Fibroblast of villous mesenchyme (primary cell): ENCODE measurements around the gene DNAH6. TPM values are rescaled to one million over a fixed set of nuclear protein-coding genes. Genes with fewer than 3 reads are reported as not detected.

Source experiments
- DNase-seq: peaks from one replicate; pipeline ENCODE4 v3.0.0-alpha.2; 2010; ENCODE audit warnings: low read depth
- H3K4me3 ChIP-seq: 2 replicates; pipeline ENCODE4 v1.5.1; 2011; ENCODE audit warnings: low read depth, mild to moderate bottlenecking, low read length
- total RNA-seq: library from RNA; depleted of rRNA; stranded (reverse); fragments of >200 nt; gene quantifications from 2 replicates; pipeline ENCODE4 v1.2.3, GENCODE V29; 2012
- TF ChIP-seq, protein P1 (sequence below): IDR thresholded peaks from 2 replicates; pipeline ENCODE4 v1.5.1; 2012; ENCODE audit warnings: low read depth, mild to moderate bottlenecking, low read length; ENCODE audit not compliant: insufficient read depth

The DNAH6 gene
- total RNA-seq, 1 donor: under 0.01 TPM

GRCh38 chr2:84701880-84702279 is 185.6 kb downstream of the DNAH6 start:
- peak; percentile 77 for DNase-seq
- no peak overlapping the region for H3K4me3 ChIP-seq
- TF ChIP-seq, protein P1, sequence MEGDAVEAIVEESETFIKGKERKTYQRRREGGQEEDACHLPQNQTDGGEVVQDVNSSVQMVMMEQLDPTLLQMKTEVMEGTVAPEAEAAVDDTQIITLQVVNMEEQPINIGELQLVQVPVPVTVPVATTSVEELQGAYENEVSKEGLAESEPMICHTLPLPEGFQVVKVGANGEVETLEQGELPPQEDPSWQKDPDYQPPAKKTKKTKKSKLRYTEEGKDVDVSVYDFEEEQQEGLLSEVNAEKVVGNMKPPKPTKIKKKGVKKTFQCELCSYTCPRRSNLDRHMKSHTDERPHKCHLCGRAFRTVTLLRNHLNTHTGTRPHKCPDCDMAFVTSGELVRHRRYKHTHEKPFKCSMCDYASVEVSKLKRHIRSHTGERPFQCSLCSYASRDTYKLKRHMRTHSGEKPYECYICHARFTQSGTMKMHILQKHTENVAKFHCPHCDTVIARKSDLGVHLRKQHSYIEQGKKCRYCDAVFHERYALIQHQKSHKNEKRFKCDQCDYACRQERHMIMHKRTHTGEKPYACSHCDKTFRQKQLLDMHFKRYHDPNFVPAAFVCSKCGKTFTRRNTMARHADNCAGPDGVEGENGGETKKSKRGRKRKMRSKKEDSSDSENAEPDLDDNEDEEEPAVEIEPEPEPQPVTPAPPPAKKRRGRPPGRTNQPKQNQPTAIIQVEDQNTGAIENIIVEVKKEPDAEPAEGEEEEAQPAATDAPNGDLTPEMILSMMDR: no peak

DNA sequence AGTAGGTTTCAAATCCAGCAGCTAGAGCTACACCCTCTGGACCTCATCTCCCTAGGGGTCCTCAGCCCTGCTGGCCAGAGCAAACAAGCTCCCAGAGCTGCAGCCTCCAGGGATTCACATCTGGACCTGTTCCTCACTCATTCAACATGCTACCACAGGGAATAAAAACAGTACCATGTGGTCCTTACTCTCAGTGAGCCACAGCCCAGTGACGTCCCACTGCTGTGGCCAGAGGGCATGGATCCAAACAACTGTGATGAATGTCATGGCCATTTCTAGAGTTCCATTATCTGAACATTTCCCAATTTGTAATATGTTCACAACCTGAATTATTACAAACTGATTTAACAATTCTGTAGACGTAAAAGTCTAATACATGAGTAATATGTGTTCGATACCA is 186.6 kb downstream of the DNAH6 start:
- TF ChIP-seq, protein P1: no peak
- DNase-seq: no peak
- H3K4me3 ChIP-seq: no peak overlapping the region

DNA sequence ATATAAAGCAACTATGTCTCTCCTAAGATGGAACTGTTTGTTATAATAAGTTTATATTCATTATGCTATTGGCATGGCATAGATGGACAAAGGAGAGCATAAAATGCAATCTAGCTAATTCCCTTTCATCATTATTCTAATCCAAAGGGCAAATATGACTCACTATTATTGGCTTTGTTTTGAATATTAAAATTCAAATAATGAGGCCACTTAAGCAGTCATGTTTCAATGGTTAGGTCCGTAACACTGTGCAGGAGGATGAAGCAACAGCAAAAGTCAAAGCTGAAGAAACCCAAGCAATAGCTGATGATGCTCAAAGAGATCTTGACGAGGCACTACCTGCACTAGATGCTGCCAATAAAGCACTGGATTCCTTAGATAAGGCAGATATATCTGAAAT is 187.5 kb downstream of the DNAH6 start:
- no peak for DNase-seq
- TF ChIP-seq, protein P1: no peak
- no peak overlapping the region for H3K4me3 ChIP-seq

GRCh38 chr2:84704505-84705244 is 188.4 kb downstream of the DNAH6 start:
- TF ChIP-seq, protein P1: no peak
- no peak overlapping the region for H3K4me3 ChIP-seq
- DNase-seq: peak; percentile 56

- no peak overlapping the region for H3K4me3 ChIP-seq
- no peak for DNase-seq
- TF ChIP-seq, protein P1: no peak
Observed at GRCh38 chr2:84705858-84706257, 189.6 kb downstream of the DNAH6 start.

DNA sequence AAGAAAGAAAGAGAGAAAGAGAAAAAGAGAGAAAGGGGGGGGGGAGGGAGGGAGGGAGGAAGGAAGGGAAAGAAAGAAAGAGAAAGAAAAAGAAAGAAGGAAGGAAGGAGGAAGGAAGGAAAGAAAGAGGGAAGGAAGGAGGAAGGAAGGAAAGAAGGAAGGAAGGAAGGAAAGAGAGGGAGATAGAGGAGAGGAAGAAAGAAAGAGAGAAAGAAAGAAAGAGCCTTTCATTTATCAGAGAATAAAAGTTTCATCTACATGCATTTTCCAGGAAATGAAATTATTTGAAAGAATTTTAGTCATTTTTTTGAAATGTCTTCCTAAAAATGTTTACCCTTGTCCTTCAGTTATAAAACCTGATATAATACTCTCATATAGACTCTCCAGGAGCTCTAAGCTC is 192.1 kb downstream of the DNAH6 start:
- TF ChIP-seq, protein P1: no peak
- H3K4me3 ChIP-seq: no peak overlapping the region
- DNase-seq: no peak

GRCh38 chr2:84711651-84712050 is 195.4 kb downstream of the DNAH6 start:
- no peak for DNase-seq
- TF ChIP-seq, protein P1: no peak
- H3K4me3 ChIP-seq: no peak overlapping the region
